GM12872 (cell line): ENCODE results near the gene ARHGEF1.

Source experiments
- TF ChIP-seq, protein P1 (sequence below): IDR thresholded peaks from 3 replicates; pipeline ENCODE4 v1.5.1; 2011; ENCODE audit warnings: low read depth, mild to moderate bottlenecking, low read length, moderate library complexity; ENCODE audit not compliant: insufficient read depth

ARHGEF1 gene

DNA sequence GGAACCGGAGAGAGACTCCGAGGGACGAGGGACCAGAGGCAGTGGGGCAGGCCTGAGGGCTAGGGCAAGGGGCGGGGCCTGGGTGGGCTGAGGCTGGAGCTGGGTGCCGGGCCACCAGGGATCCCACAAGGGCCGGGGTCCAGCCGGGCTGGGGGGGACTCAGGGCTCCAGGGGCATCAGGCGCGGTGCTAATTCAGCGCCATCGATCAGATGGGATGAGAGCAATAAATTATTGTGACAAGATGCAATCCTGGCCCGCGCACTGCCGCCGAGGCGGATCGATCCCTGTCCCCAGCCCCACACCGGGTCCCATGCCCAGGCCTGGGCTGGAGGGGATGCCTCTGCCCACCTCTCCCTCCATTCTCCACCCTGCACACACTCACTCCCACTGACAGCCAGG lies 39.6 kb downstream of the ARHGEF1 start:
- TF ChIP-seq, protein P1, sequence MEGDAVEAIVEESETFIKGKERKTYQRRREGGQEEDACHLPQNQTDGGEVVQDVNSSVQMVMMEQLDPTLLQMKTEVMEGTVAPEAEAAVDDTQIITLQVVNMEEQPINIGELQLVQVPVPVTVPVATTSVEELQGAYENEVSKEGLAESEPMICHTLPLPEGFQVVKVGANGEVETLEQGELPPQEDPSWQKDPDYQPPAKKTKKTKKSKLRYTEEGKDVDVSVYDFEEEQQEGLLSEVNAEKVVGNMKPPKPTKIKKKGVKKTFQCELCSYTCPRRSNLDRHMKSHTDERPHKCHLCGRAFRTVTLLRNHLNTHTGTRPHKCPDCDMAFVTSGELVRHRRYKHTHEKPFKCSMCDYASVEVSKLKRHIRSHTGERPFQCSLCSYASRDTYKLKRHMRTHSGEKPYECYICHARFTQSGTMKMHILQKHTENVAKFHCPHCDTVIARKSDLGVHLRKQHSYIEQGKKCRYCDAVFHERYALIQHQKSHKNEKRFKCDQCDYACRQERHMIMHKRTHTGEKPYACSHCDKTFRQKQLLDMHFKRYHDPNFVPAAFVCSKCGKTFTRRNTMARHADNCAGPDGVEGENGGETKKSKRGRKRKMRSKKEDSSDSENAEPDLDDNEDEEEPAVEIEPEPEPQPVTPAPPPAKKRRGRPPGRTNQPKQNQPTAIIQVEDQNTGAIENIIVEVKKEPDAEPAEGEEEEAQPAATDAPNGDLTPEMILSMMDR, result no peak

DNA sequence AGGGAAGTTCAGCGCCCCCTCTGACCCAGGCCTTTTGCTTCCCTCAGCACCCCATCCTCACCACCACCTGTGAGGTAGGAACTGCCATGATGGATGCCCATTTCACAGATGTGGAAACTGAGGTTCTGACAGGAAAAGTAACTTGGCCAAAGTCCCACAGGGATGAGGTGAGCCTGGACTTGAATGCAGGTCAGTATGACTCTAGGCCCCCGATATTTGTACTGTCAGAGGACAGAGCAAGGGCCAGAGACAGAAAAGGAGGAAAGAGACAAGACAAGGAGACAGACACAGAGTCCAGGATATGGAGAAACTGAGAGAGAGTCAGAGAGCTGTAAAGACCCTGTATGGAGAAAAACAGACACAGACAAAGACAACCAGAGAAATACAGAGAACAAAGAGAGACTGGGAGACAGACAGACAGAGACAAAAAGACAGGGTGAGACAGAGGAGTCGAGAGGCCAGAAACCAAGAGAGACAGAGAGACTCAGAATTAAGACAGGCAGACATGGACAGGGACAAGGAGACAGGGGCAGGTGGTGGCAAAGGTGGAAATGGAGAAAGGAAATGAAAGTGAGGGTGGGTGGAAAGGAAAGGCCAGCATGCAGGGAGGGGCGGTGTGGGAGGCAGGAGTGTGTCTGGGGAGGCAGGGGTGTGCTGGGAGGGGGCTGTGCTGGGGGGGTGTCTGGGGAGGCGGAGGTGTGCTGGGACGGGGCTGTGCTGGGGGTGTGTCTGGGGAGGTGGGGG lies 40.2 kb downstream of the ARHGEF1 start:
- TF ChIP-seq, protein P1, result no peak

- TF ChIP-seq, protein P1, result no peak
Observed at GRCh38 chr19:41924151-41925145, 41.5 kb downstream of the ARHGEF1 start.

DNA sequence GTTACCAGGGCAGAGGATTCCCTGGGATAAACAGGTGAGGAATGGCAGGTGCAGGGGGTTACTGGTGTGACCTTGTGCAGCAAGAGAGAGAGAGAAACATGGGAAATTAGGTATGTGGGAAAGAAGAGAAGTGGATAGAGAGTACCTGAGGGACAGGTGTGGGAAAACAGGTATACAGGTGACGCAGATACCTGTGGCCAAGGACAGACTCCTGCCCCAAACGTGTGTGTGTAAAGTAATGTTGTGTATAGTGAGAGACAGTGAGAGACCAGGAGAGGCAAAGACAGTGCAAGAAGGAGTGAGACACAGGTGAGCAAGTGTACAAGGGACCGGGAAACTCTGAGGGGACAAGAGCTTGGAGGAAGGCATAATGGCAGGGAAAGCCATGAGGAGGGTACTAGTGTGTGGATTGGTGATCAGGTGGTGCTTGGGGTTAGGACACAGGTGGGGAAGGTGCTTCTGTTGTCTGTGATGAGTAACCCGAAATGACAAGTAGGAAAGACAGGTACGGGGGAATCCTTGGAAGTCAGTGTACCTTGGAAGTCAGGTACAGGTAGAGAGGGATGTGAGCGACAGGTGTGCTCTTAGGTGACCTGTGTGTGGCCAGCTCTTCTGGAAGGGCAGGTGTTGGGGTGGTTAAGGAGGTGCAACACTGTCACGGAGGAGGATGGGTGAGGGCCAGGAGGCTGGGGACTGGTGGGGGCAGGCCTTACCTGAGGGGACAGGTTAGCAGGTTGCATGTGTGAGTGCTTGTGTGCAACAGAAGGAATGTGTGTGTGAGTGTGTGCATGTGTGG lies 42.4 kb downstream of the ARHGEF1 start:
- TF ChIP-seq, protein P1, result no peak

DNA sequence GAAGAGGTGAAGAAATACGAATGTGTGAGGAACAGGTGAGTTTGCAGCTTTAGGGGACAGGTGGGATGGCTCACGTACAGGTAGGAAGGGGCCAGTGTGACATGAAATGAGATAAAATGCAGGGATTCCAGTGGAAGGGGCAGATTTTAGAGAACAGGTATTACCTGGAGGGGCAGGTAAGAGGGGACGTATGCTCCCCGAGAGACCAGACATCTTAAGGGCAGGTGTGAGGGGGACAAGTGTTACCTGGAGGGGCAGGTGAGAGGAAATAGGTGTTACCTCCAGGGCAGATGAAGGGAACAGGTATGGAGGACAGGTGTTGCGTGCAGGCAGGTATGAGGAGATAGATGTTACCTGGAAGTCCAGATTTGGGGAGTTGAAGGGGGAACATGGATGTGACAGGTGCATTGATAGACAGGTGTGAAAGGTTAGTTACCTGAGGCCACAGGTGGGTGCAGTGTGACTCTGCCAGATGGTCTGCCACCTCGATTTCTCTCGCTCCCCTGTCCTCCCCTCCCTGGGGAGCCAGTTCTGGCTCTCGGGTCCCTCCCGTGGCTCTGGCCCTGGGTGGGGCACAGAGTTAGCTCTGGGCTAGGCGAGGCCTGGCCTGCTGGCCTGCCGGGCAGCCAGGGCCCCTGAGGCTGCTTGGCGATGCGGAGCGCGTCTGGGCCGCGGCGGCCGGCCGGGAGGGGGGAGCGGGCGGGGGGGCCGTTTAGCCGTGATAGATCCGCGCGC lies 43.2 kb downstream of the ARHGEF1 start:
- TF ChIP-seq, protein P1, result no peak

GRCh38 chr19:41926763-41927496 lies 43.9 kb downstream of the ARHGEF1 start:
- TF ChIP-seq, protein P1, result no peak
